HG02943 (cell line): Measurements from ENCODE around the gene BMERB1.
"Not testable (repeated sequence)": the region's sequence is repeated elsewhere in the genome, so short reads cannot be mapped to it uniquely, and the experiment has no call there.

ENCODE experiments used
- ATAC-seq: cut with Tn5 transposase; IDR thresholded peaks from one replicate; pipeline ENCODE4 v1.9.1; 2021; ENCODE audit warnings: mild to moderate bottlenecking, low read depth, moderate library complexity; ENCODE audit not compliant: unreplicated experiment

Gene BMERB1

GRCh38 chr16:15459791-15460190 is 25.4 kb downstream of the BMERB1 start:
- no peak for ATAC-seq

GRCh38 chr16:15460601-15461000 is 26.2 kb downstream of the BMERB1 start:
- ATAC-seq, result no peak

GRCh38 chr16:15461376-15461775 is 27.0 kb downstream of the BMERB1 start:
- ATAC-seq, result no peak

- ATAC-seq, result no peak
These were observed 30.2 kb downstream of the BMERB1 start for GRCh38 chr16:15464401-15465186.

GRCh38 chr16:15466131-15466530 is 31.7 kb downstream of the BMERB1 start:
- no peak for ATAC-seq

GRCh38 chr16:15466886-15467781 is 32.7 kb downstream of the BMERB1 start:
- no peak for ATAC-seq

GRCh38 chr16:15476971-15477370 is 42.6 kb downstream of the BMERB1 start:
- not testable (repeated sequence) for ATAC-seq

GRCh38 chr16:15477802-15478201 is 43.4 kb downstream of the BMERB1 start:
- no peak for ATAC-seq

- ATAC-seq, result no peak
These were observed 47.8 kb downstream of the BMERB1 start for GRCh38 chr16:15482068-15482747.

- ATAC-seq, result no peak
These were observed 48.4 kb downstream of the BMERB1 start for GRCh38 chr16:15482748-15483298.

GRCh38 chr16:15483857-15484256 is 49.5 kb downstream of the BMERB1 start:
- ATAC-seq, result no peak

GRCh38 chr16:15484662-15485061 is 50.3 kb downstream of the BMERB1 start:
- no peak for ATAC-seq

GRCh38 chr16:15485175-15485574 is 50.8 kb downstream of the BMERB1 start:
- ATAC-seq, result no peak

- ATAC-seq, result no peak
These were observed 52.3 kb downstream of the BMERB1 start for GRCh38 chr16:15486661-15487060.

GRCh38 chr16:15487336-15488284 is 53.2 kb downstream of the BMERB1 start:
- ATAC-seq, result no peak

- ATAC-seq, result no peak
These were observed 54.6 kb downstream of the BMERB1 start for GRCh38 chr16:15489016-15489415.

GRCh38 chr16:15490123-15490711 is 55.8 kb downstream of the BMERB1 start:
- ATAC-seq, result no peak

GRCh38 chr16:15491411-15491810 is 57.0 kb downstream of the BMERB1 start:
- no peak for ATAC-seq

GRCh38 chr16:15492091-15492740 is 57.8 kb downstream of the BMERB1 start:
- ATAC-seq, result no peak
